ENCODE data around the gene UNC93B1. TPM values are rescaled to one million over a fixed set of nuclear protein-coding genes. Genes with fewer than 3 reads are reported as not detected.
"Not testable (repeated sequence)": the region's sequence is repeated elsewhere in the genome, so short reads cannot be mapped to it uniquely, and the experiment has no call there.

Gene UNC93B1
- total and polyA plus RNA-seq, 7 donors = 1.9 to 5.9 (median 4.5) TPM

GRCh38 chr11:67998150-67999045 lies 5.5 kb downstream of the UNC93B1 start:
- Histone ChIP-seq H3K4me1 (no peaks in the 10 kb centered on the region), H3K27me3 (ENCODE audit: insufficient read depth in 3 of 3, low read length in 2 of 3) (peaks cover 0 to 2% (median 2%) of the 10 kb centered on the region in 3 donors), H3K27ac (no peak overlapping the region), H3K9me3 (no peaks in the 10 kb centered on the region), H3K36me3 (ENCODE audit: insufficient read depth in 1 of 2, low read depth in 1 of 2) (no peaks in the 10 kb centered on the region), H3K4me3 (no peak overlapping the region)
- TF ChIP-seq, protein P1, sequence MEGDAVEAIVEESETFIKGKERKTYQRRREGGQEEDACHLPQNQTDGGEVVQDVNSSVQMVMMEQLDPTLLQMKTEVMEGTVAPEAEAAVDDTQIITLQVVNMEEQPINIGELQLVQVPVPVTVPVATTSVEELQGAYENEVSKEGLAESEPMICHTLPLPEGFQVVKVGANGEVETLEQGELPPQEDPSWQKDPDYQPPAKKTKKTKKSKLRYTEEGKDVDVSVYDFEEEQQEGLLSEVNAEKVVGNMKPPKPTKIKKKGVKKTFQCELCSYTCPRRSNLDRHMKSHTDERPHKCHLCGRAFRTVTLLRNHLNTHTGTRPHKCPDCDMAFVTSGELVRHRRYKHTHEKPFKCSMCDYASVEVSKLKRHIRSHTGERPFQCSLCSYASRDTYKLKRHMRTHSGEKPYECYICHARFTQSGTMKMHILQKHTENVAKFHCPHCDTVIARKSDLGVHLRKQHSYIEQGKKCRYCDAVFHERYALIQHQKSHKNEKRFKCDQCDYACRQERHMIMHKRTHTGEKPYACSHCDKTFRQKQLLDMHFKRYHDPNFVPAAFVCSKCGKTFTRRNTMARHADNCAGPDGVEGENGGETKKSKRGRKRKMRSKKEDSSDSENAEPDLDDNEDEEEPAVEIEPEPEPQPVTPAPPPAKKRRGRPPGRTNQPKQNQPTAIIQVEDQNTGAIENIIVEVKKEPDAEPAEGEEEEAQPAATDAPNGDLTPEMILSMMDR (IDR thresholded peaks at IDR 0.05) = no peak
- ATAC-seq = no peak
- intact Hi-C loops (cut with DNase I) = no loop called here
- WGBS, 3 donors = 90 to 91% (median 90%) methylated on average over 9 of the region's 9 CpGs
- DNase-seq = peak in 1 of 2 donors; percentile 30

- Histone ChIP-seq H3K4me1 (no peaks in the 10 kb centered on the region), H3K9me3 (no peaks in the 10 kb centered on the region), H3K27me3 (ENCODE audit: insufficient read depth in 3 of 3, low read length in 2 of 3) (no peaks in the 10 kb centered on the region), H3K4me3 (no peak overlapping the region), H3K27ac (no peak overlapping the region), H3K36me3 (ENCODE audit: insufficient read depth in 1 of 2, low read depth in 1 of 2) (no peaks in the 10 kb centered on the region)
- DNase-seq (peak in 1 of 2 donors; percentile 50), ATAC-seq (peak in 3 of 4 donors; percentile 8 to 19 (median 13))
- WGBS, 3 donors = 93 to 94% (median 93%) methylated on average over 29 of the region's 29 CpGs
- intact Hi-C loops (cut with DNase I) = no loop called here
- TF ChIP-seq, protein P1 (IDR thresholded peaks at IDR 0.05) = no peak
Observed at GRCh38 chr11:67997475-67997921, 6.4 kb downstream of the UNC93B1 start.

- peak; percentile 74 to 90 (median 82) for ATAC-seq
- 62 to 69% (median 65%) methylated on average over 36 to 41 of the region's 41 CpGs for WGBS, 3 donors
- Histone ChIP-seq H3K36me3 (ENCODE audit: insufficient read depth in 1 of 2, low read depth in 1 of 2) (no peaks in the 10 kb centered on the region), H3K27ac (no peak overlapping the region), H3K4me1 (no peaks in the 10 kb centered on the region), H3K4me3 (no peak overlapping the region), H3K27me3 (ENCODE audit: insufficient read depth in 3 of 3, low read length in 2 of 3) (peaks cover 0 to under 1% (median 0%) of the 10 kb centered on the region in 3 donors), H3K9me3 (no peaks in the 10 kb centered on the region)
- TF ChIP-seq, protein P1 (IDR thresholded peaks at IDR 0.05) = no peak
- DNase-seq = peak; percentile 63 to 80
- intact Hi-C loops (cut with DNase I) = no loop called here
Observed at GRCh38 chr11:67996622-67997474, 7.0 kb downstream of the UNC93B1 start.

- intact Hi-C loops (cut with DNase I) = no loop called here
- TF ChIP-seq, protein P1 (IDR thresholded peaks at IDR 0.05) = no peak
- ATAC-seq (no peak), DNase-seq (peak in 1 of 2 donors; percentile 19)
- H3K27me3 ChIP-seq (ENCODE audit: insufficient read depth in 3 of 3, low read length in 2 of 3) = peaks cover 0 to 9% (median 0%) of the 10 kb centered on the region in 3 donors
- no peaks in the 10 kb centered on the region for H3K9me3 ChIP-seq
- no peak overlapping the region for H3K27ac ChIP-seq
- no peak overlapping the region for H3K4me3 ChIP-seq
- H3K4me1 ChIP-seq = no peaks in the 10 kb centered on the region
- WGBS, 3 donors = 90 to 93% (median 93%) methylated on average over 13 of the region's 13 CpGs
- H3K36me3 ChIP-seq (ENCODE audit: insufficient read depth in 1 of 2, low read depth in 1 of 2) = no peaks in the 10 kb centered on the region
Observed at GRCh38 chr11:67996051-67996450, 7.8 kb downstream of the UNC93B1 start.

DNA sequence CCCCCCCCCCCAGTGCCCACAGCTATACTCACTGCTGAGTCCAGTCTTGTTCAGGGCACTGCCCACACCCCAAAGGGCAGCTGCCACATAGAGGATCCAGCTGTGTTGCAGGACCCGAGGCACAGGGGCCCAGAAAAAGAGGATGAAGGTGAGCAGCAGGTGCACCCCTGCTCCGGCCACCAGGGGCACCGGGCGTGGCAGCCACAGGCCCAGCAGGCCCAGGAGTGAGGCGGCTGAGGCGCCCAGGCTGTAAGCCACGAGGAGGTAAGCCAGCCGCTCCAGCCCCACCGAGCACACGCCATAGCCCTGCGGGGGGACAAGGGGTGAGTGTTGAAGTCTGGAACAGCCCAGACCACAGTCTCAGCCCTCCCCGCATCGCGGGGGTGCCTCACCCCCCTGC lies 8.3 kb downstream of the UNC93B1 start:
- H3K27ac ChIP-seq; ATAC-seq; H3K9me3 ChIP-seq; H3K4me3 ChIP-seq; H3K36me3 ChIP-seq (ENCODE audit: insufficient read depth in 1 of 2, low read depth in 1 of 2); H3K4me1 ChIP-seq; intact Hi-C loops (cut with DNase I): not testable (repeated sequence)
- H3K27me3 ChIP-seq (ENCODE audit: insufficient read depth in 3 of 3, low read length in 2 of 3) = peaks cover 0 to 13% (median 0%) of the 10 kb centered on the region in 3 donors
- peak in 1 of 2 donors; percentile 14 for DNase-seq
- WGBS, 3 donors = 82 to 91% (median 84%) methylated on average over 7 to 14 of the region's 14 CpGs

DNA sequence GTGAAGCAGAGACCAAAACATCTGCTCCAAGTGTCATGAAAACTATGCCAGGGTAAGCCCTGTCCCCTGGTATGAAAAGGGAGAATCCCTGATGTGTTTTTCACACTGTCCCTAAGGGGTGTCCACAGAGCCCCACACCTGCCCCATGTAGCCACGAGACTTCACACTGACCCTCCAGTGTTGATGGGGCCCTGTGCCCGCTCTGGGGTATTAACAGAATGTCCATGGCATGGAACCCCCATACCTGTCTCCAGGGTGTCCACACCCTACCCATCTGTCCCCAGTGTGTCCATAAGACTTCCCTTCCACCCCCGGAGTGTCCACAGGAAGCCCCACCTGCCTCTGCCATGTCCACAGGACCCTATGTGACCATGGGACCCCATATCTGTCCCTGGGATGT lies 8.8 kb downstream of the UNC93B1 start:
- not testable (repeated sequence) for ATAC-seq, H3K4me1 ChIP-seq
- 94 to 100% (median 97%) methylated on average over 3 of the region's 3 CpGs for WGBS, 3 donors

DNA sequence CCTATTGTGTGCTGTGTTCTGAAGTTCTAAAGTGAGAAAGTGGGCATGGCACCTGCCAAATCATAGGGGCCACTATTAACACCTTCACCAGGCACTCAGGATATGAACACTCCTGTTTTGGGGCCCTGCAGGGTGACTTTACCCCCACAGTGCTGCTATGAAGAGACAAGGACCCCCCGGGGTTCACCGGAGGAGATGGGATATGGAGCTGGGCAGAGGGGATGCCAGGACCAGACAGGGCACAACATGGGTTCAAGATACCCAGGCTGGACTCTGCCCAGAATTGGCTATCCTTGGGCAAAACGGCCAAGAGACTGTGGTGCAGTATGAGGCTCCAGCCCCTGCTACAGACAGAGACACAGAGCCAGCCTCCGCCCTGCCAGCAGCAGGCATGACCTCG lies 9.5 kb downstream of the UNC93B1 start:
- H3K4me3 ChIP-seq; H3K36me3 ChIP-seq (ENCODE audit: insufficient read depth in 1 of 2, low read depth in 1 of 2); H3K4me1 ChIP-seq; H3K9me3 ChIP-seq; ATAC-seq; intact Hi-C loops (cut with DNase I); H3K27ac ChIP-seq: not testable (repeated sequence)
- H3K27me3 ChIP-seq (ENCODE audit: insufficient read depth in 3 of 3, low read length in 2 of 3) = peaks cover 0 to 13% (median 2%) of the 10 kb centered on the region in 3 donors
- WGBS, 3 donors = 88 to 98% (median 92%) methylated on average over 5 of the region's 5 CpGs
- peak in 1 of 2 donors; percentile 29 for DNase-seq

More for the DNA sequence above, 8.8 kb downstream of the UNC93B1 start:
- H3K4me3 ChIP-seq; H3K9me3 ChIP-seq; H3K27ac ChIP-seq; intact Hi-C loops (cut with DNase I); H3K36me3 ChIP-seq (ENCODE audit: insufficient read depth in 1 of 2, low read depth in 1 of 2): not testable (repeated sequence)
- DNase-seq = peak in 1 of 2 donors; percentile 27
- peaks cover 0 to 13% (median 0%) of the 10 kb centered on the region in 3 donors for H3K27me3 ChIP-seq (ENCODE audit: insufficient read depth in 3 of 3, low read length in 2 of 3)

Data from psoas muscle (tissue), 8 donors.